CD4-positive, alpha-beta T cell treated with Interleukin-6 at 100 ng/mL for 8 hours (primary cell): ENCODE measurements around the gene SAMD10.
"Not testable (repeated sequence)": the region's sequence is repeated elsewhere in the genome, so short reads cannot be mapped to it uniquely, and the experiment has no call there.

Source experiments
- DNase-seq: peaks from one replicate; pipeline ENCODE4 v3.0.0-alpha.2; 2020; ENCODE audit warnings: mixed read lengths, low spot score

SAMD10 gene

GRCh38 chr20:63941282-63942081 is 38.0 kb downstream of the SAMD10 start:
- DNase-seq, result peak; percentile 93

GRCh38 chr20:63940472-63941266 is 38.8 kb downstream of the SAMD10 start:
- DNase-seq, result no peak

- DNase-seq, result no peak
Measured at GRCh38 chr20:63940071-63940471, 39.4 kb downstream of the SAMD10 start.

- DNase-seq, result no peak
Measured at GRCh38 chr20:63939061-63939935, 40.1 kb downstream of the SAMD10 start.

GRCh38 chr20:63937596-63937995 is 41.8 kb downstream of the SAMD10 start:
- no peak for DNase-seq

- no peak for DNase-seq
Measured at GRCh38 chr20:63935447-63935846, 44.0 kb downstream of the SAMD10 start.

GRCh38 chr20:63934271-63935068 is 45.0 kb downstream of the SAMD10 start:
- DNase-seq, result no peak

GRCh38 chr20:63933646-63934045 is 45.8 kb downstream of the SAMD10 start:
- no peak for DNase-seq

GRCh38 chr20:63932606-63933160 is 46.8 kb downstream of the SAMD10 start:
- DNase-seq, result no peak

GRCh38 chr20:63931735-63932134 is 47.7 kb downstream of the SAMD10 start:
- no peak for DNase-seq

- DNase-seq, result no peak
Measured at GRCh38 chr20:63930971-63931553, 48.4 kb downstream of the SAMD10 start.

- DNase-seq, result not testable (repeated sequence)
Measured at GRCh38 chr20:63929473-63929883, 50.0 kb downstream of the SAMD10 start.

- no peak for DNase-seq
Measured at GRCh38 chr20:63929071-63929470, 50.4 kb downstream of the SAMD10 start.

GRCh38 chr20:63926298-63926697 is 53.1 kb downstream of the SAMD10 start:
- DNase-seq, result no peak

- DNase-seq, result no peak
Measured at GRCh38 chr20:63924241-63924640, 55.2 kb downstream of the SAMD10 start.
